ENCODE measurements around the gene TSTD1.
"Not testable (repeated sequence)": the region's sequence is repeated elsewhere in the genome, so short reads cannot be mapped to it uniquely, and the experiment has no call there.

TSTD1 gene

GRCh38 chr1:160996178-160996577 is 42.6 kb downstream of the TSTD1 start:
- no peak overlapping the region for H3K9ac ChIP-seq (ENCODE audit: low read length)
- peaks cover 37% of the 10 kb centered on the region for H3K36me3 ChIP-seq (ENCODE audit: control insufficient read depth, low read depth, low read length)
- no peaks in the 10 kb centered on the region for H3K9me3 ChIP-seq (ENCODE audit: control insufficient read depth, low read depth, low read length)
- H3K27me3 ChIP-seq (ENCODE audit: control insufficient read depth, insufficient read depth, low read length): no peaks in the 10 kb centered on the region
- H3K4me3 ChIP-seq (ENCODE audit: low read length): no peak overlapping the region
- no peak overlapping the region for H3K27ac ChIP-seq (ENCODE audit: low read length)
- no peaks in the 10 kb centered on the region for H3K4me1 ChIP-seq (ENCODE audit: control insufficient read depth, low read depth, low read length)

GRCh38 chr1:160993544-160994193 is 45.1 kb downstream of the TSTD1 start:
- no peak overlapping the region for H3K9ac ChIP-seq (ENCODE audit: low read length)
- H3K4me1 ChIP-seq (ENCODE audit: control insufficient read depth, low read depth, low read length): peaks cover 3% of the 10 kb centered on the region
- no peak overlapping the region for H3K4me3 ChIP-seq (ENCODE audit: low read length)
- H3K36me3 ChIP-seq (ENCODE audit: control insufficient read depth, low read depth, low read length): peaks cover 12% of the 10 kb centered on the region
- no peak overlapping the region for H3K27ac ChIP-seq (ENCODE audit: low read length)
- no peaks in the 10 kb centered on the region for H3K27me3 ChIP-seq (ENCODE audit: control insufficient read depth, insufficient read depth, low read length)
- no peaks in the 10 kb centered on the region for H3K9me3 ChIP-seq (ENCODE audit: control insufficient read depth, low read depth, low read length)

GRCh38 chr1:160992036-160992435 is 46.7 kb downstream of the TSTD1 start:
- H3K27me3 ChIP-seq (ENCODE audit: control insufficient read depth, insufficient read depth, low read length); H3K9ac ChIP-seq (ENCODE audit: low read length); H3K27ac ChIP-seq (ENCODE audit: low read length); H3K9me3 ChIP-seq (ENCODE audit: control insufficient read depth, low read depth, low read length); H3K36me3 ChIP-seq (ENCODE audit: control insufficient read depth, low read depth, low read length); H3K4me3 ChIP-seq (ENCODE audit: low read length): not testable (repeated sequence)
- H3K4me1 ChIP-seq (ENCODE audit: control insufficient read depth, low read depth, low read length): peaks cover 18% of the 10 kb centered on the region
